Transverse colon (tissue), 4 donors: ENCODE results near the gene LAPTM5. TPM values are rescaled to one million over a fixed set of nuclear protein-coding genes. Genes with fewer than 3 reads are reported as not detected.

Experiments used
- DNase-seq: peaks from one replicate; pipeline ENCODE4 v3.0.0-alpha.2; 2019
- H3K27ac ChIP-seq, 4 donors: fragments of 200-600 bp; sonication (generic); 2 replicates each; pipeline ENCODE4 v1.5.1; 2016 to 2018; ENCODE audit warnings: inconsistent platforms in 4 of 4
- H3K27me3 ChIP-seq: fragments of 200-600 bp; sonication (generic); 2 replicates; pipeline ENCODE4 v1.5.1; 2017; ENCODE audit warnings: inconsistent platforms
- H3K36me3 ChIP-seq, 4 donors: fragments of 200-600 bp; sonication (generic); 2 replicates each; pipeline ENCODE4 v1.5.1; 2017 to 2019; ENCODE audit warnings: inconsistent platforms in 4 of 4
- H3K4me1 ChIP-seq, 4 donors: fragments of 200-600 bp; sonication (generic); 2 replicates each; pipeline ENCODE4 v1.5.1; 2017 to 2020; ENCODE audit warnings: inconsistent platforms in 4 of 4
- H3K4me3 ChIP-seq, 4 donors: fragments of 200-600 bp; sonication (generic); 1 replicate in 1 of 4; 2 replicates in 3 of 4; pipeline versions ENCODE4 v1.5.1 to v1.6.1; 2017 to 2019; ENCODE audit warnings: inconsistent platforms in 4 of 4
- H3K9me3 ChIP-seq, 2 donors: fragments of 200-600 bp; sonication (generic); 2 replicates each; pipeline ENCODE4 v1.5.1; 2017 to 2019; ENCODE audit warnings: inconsistent platforms in 2 of 2
- CTCF ChIP-seq, 5 experiments: fragments of 200-600 bp in 3 of 5; fragments of 450-650 bp in 2 of 5; sonication (generic) in 3 of 5; IDR thresholded peaks; 1 replicate in 2 of 5; 2 replicates in 3 of 5; pipeline ENCODE4 v1.5.1; 2016 to 2017; ENCODE audit warnings: antibody characterized with exemption in 5 of 5, inconsistent platforms in 3 of 5, mild to moderate bottlenecking in 2 of 5, moderate library complexity in 1 of 5
- EP300 ChIP-seq: sonication (generic); formaldehyde crosslinking; IDR thresholded peaks from one replicate; pipeline ENCODE4 v1.6.1; 2017; ENCODE audit warnings: antibody characterized with exemption, low read depth
- POLR2A ChIP-seq: fragments of 450-650 bp; IDR thresholded peaks from one replicate; pipeline ENCODE4 v1.6.1; 2016; ENCODE audit warnings: antibody characterized with exemption, mild to moderate bottlenecking, moderate library complexity
- POLR2AphosphoS5 ChIP-seq, 3 donors: sonication (generic); formaldehyde crosslinking; IDR thresholded peaks; one replicate each; pipeline ENCODE4 v1.6.1; 2016; ENCODE audit warnings: antibody characterized with exemption in 3 of 3
- WGBS, 2 donors: methylation state at CpG; one replicate each; pipeline ENCODE4 v1.1.5; 2018; ENCODE audit warnings: low coverage in 1 of 2; 5-methylcytosine and 5-hydroxymethylcytosine counted together
- in situ Hi-C, 4 donors: fragments of 200-750 bp; cut with MboI; loops; one replicate each; pipeline versions ENCODE4 v1.15.0 to v1.15.1; 2017; ENCODE audit warnings: low sequenced_read_pairs in 3 of 4, low pct_ligation_motif_present in 1 of 4, low pct_unique_long_range_greater_than_20kb in 1 of 4
- intact Hi-C: fragments of 100-400 bp; cut with DNase I; formaldehyde crosslinking; loops from one replicate; pipeline ENCODE4 v1.15.1; 2023; ENCODE audit warnings: low total_unique reads
- total RNA-seq, 4 donors: library from RNA; depleted of rRNA; stranded (reverse); fragments of >200 nt; gene quantifications; one replicate each; pipeline ENCODE4 v1.1.0, GENCODE V29; 2016

LAPTM5 gene
- total RNA-seq, 4 donors from 2014 or later = 5.2 to 66.6 (median 34.5) TPM

GRCh38 chr1:30686236-30686935 is 71.2 kb downstream of the LAPTM5 start:
- TF ChIP-seq POLR2A (no peak), CTCF (IDR thresholded peaks at IDR 0.05) (no peak), EP300 (no peak), POLR2AphosphoS5 (IDR thresholded peaks at IDR 0.05) (no peak)
- DNase-seq = no peak
- Histone ChIP-seq H3K36me3 (no peaks in the 10 kb centered on the region), H3K27ac (peak overlapping the region in 1 of 4 donors; percentile 35), H3K27me3 (peaks cover 48% of the 10 kb centered on the region), H3K4me1 (peaks cover 4 to 8% (median 6%) of the 10 kb centered on the region in 4 donors), H3K4me3 (no peak overlapping the region), H3K9me3 (no peaks in the 10 kb centered on the region)
- WGBS, 2 donors = 50 to 61% methylated on average over 4 to 10 of the region's 10 CpGs
- in situ Hi-C loops (loop anchor here in 1 of 4 donors (25.0 kb wide), 1 partner anchor 1449 kb away; the partner anchor contains the start of genes MECR and PTPRU), intact Hi-C loops (no loop called here)

DNA sequence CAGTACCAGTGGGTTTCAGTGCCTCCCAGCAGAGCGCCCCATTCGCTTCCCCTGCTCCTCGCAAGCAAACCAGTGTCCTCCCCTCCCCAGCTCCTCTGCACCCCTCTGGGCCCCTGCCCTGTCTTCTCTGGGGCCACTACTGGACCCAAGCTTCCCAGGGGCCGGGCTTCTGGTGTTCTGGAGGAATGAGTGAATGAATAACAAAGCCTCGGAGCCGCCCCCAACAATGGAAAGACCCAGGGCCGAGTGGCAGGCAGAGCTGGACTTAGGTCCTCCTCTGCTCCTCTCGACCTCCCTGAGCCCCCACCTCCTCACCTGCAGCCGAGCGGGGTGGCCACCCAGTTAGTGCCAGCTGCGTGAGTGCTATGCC is 71.8 kb downstream of the LAPTM5 start:
- DNase-seq = no peak
- in situ Hi-C loops = loop anchor here in 1 of 4 donors (25.0 kb wide), 1 partner anchor 1448 kb away; the partner anchor contains the start of genes MECR and PTPRU
- Histone ChIP-seq H3K4me3 (no peak overlapping the region), H3K36me3 (no peaks in the 10 kb centered on the region), H3K27me3 (peaks cover 48% of the 10 kb centered on the region), H3K9me3 (no peaks in the 10 kb centered on the region), H3K4me1 (peaks cover 4 to 8% (median 6%) of the 10 kb centered on the region in 4 donors), H3K27ac (peak overlapping the region in 1 of 4 donors; percentile 35)
- 51% methylated on average over 11 of the region's 11 CpGs; no CpG with 5 or more reads in 1 of the 2 donors for WGBS, 2 donors
- intact Hi-C loops = no loop called here
- no peak for TF ChIP-seq POLR2AphosphoS5 (IDR thresholded peaks at IDR 0.05)
- TF ChIP-seq EP300 = no peak
- TF ChIP-seq CTCF (IDR thresholded peaks at IDR 0.05) = no peak
- no peak for TF ChIP-seq POLR2A

DNA sequence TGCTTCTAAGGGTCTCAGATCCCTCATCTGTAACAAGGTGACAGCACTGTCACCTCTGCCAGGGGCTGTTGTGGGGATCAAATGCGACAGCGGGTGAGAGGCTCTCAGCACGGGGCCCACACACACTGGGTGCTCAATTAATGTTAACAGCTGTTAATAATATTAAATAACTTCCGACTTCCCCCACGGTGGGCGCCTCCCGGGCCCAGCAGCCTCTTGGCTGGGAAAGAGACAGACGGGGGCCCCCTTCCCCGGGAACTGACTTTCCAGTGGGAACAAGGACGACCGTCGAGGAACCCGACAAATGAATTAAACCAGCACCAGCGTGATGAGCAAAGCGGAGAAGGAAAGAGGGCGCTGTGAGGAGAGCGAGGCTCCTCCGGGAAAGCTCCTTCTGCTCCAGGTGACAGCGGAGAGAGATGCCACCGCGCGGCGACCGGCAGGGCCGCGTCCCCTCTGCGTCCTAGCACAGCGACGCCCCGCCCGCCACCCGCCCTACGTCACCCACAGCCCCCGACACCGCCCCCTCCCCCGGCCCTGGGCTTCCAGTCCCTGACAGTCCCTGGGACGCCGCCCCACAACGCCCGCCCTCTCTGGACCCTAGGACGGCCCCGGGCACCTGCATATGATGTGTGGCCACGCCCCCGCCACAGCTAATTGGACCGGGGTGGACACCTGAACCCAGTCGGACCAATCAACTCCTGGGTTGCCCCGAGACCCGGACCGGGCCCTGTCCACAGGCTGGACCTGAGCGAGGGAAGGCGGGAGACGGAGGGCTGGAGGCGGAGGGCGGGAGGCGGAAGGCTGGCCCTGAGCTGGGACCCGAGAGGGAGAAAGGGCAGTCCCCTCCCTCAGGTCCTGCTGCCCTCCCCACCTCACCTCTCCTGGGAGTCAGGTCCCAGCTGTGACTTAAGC is 72.4 kb downstream of the LAPTM5 start:
- intact Hi-C loops = no loop called here
- 18% methylated on average over 25 of the region's 56 CpGs; no CpG with 5 or more reads in 1 of the 2 donors for WGBS, 2 donors
- Histone ChIP-seq H3K36me3 (no peaks in the 10 kb centered on the region), H3K4me3 (peak overlapping the region in 2 of 4 donors; percentile 12 to 17), H3K4me1 (peaks cover 4 to 8% (median 6%) of the 10 kb centered on the region in 4 donors), H3K27me3 (peaks cover 48% of the 10 kb centered on the region), H3K9me3 (no peaks in the 10 kb centered on the region), H3K27ac (peak overlapping the region in 1 of 4 donors; percentile 35)
- DNase-seq = peak; percentile 78
- in situ Hi-C loops = loop anchor here in 1 of 4 donors (25.0 kb wide), 1 partner anchor 1448 kb away; the partner anchor contains the start of genes MECR and PTPRU
- TF ChIP-seq POLR2AphosphoS5 (IDR thresholded peaks at IDR 0.05) (no peak), POLR2A (no peak), CTCF (IDR thresholded peaks at IDR 0.05) (peak in 1 of 5 experiments; percentile 6), EP300 (no peak)

DNA sequence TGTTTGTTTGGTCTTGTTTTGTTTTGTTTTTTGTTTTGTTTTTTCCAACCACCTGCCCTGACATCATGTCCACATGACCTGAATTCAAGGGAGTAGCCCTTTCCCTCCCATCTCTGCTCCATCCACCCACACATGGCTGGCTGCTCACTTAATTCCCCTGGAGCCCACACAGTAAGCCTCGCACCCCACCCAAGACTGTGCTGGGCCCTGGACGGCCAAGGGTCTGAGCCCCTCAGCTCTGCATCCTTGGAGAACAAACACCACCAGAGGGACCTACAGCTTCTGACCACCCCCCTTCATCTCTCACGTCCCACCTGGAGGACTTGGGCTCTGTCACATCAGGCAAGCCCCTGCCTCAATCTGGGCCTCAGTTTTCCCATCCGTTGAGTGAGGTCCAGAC is 73.3 kb downstream of the LAPTM5 start:
- TF ChIP-seq POLR2AphosphoS5 (IDR thresholded peaks at IDR 0.05) = no peak
- no peak for TF ChIP-seq POLR2A
- TF ChIP-seq EP300 = no peak
- no peak for TF ChIP-seq CTCF (IDR thresholded peaks at IDR 0.05)
- in situ Hi-C loops = loop anchor here in 1 of 4 donors (25.0 kb wide), 1 partner anchor 1447 kb away; the partner anchor contains the start of genes MECR and PTPRU
- peaks cover 4 to 8% (median 6%) of the 10 kb centered on the region in 4 donors for H3K4me1 ChIP-seq
- WGBS, 2 donors = 81% methylated on average over 4 of the region's 4 CpGs; no CpG with 5 or more reads in 1 of the 2 donors
- intact Hi-C loops = no loop called here
- H3K27me3 ChIP-seq = peaks cover 48% of the 10 kb centered on the region
- no peak overlapping the region for H3K4me3 ChIP-seq
- H3K36me3 ChIP-seq = no peaks in the 10 kb centered on the region
- no peak overlapping the region for H3K27ac ChIP-seq
- DNase-seq = no peak
- no peaks in the 10 kb centered on the region for H3K9me3 ChIP-seq
